Glomerular endothelial cell (primary cell): ENCODE data around the gene CREBBP. TPM values are rescaled to one million over a fixed set of nuclear protein-coding genes. Genes with fewer than 3 reads are reported as not detected.

ENCODE experiments used
- DNase-seq: peaks from one replicate; pipeline ENCODE4 v3.0.0-alpha.2; 2011; ENCODE audit warnings: low read depth, low spot score; ENCODE audit errors: extremely low read depth
- total RNA-seq: library from RNA; depleted of rRNA; stranded (reverse); fragments of >200 nt; gene quantifications from 2 replicates; pipeline ENCODE4 v1.2.3, GENCODE V29; 2015

CREBBP gene
- total RNA-seq, 1 donor from 2014 or later, result 59.6 TPM

DNA sequence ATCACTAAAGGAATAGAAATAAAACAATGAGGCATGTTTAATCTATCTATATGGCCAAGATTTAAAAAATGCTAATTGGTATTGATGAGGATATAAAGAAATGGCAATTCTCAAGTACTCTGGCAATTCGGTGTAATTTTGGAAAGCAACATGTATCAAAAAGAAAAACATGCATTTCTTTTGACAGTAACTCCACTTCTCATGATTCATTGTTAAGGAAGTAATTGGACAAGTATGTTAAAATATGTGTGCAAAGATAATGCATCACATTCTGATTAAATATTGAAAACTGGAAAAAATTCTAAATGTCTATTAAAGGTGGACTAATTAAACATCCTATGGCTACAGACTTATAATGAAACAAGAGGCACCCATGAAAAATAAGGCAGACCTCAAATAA lies 81.2 kb downstream of the CREBBP start:
- DNase-seq, result no peak

DNA sequence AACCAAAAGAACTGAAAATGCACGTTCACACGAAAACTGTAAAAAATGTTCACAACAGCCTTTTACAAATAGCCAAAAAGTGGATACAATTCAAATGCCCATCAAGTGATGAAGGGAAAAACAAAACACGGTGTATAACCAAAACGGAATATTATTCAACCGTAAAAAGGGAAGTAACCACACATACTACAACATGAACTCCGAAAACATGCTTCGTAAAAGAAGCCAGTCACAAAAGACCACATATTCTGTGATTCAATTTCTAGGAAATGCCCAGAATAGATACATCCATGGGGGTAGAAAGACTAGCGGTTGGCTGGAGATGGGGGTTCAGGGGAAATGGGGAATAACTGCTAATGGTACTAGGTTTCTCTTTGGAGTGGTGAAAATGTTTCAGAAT lies 81.7 kb downstream of the CREBBP start:
- DNase-seq, result no peak

DNA sequence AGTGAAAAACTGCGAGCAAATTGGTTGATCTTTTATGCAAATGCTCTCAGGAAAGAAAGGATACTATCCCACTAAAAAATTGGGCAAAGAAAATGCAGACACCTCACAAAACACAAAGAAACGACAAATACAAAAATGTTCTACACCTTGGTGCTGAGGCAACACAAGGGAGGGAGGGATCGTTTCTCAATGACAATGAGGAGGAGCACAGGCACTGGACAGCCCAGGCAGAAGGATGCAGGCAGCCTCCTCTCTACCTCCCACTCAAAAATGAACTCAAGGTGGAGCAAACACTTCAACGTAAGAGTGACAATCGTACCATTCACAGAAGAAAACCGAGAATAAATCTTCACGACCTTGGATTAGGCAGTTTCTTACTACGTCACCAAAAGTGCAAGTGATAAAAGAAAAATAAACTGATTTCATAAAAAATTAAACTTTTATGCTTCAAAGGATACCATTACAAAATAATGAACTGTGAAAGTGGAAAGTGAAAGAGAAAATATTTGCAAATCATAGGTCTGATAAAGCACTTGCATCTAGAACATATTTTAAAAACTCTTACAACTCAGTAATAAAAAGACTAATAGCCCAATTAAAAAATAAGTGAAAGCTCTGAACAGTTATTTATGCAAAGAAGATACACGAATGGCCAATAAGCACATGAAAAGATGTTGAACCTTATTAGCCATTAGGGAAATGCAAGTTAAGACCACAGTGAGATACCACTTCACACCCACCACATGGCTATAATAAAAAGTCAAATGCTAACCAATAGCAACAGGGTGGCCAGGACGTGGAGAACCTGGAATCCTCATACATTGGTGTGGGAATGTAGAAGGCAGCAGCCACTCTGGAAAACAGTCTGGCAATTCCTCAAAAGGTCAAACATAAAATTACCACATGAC lies 82.4 kb downstream of the CREBBP start:
- no peak for DNase-seq

DNA sequence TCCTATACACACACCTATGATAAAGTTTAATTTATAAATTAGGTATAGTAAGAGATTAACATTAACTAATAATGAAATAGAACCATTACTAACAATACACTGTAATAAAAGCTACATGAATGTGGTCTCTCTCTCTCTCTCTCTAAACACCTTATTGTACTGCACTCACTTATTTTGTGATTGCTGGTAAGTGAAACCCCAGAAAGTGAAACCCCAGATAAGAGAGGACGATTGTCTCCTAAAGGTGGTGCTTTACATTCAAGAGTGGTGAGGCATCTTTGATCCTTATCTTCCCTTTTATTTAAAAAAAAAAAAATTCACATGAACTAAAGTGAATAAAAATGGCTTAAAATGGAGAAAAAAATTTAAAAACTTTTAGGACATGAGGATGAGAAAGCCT lies 83.0 kb downstream of the CREBBP start:
- DNase-seq, result no peak

DNA sequence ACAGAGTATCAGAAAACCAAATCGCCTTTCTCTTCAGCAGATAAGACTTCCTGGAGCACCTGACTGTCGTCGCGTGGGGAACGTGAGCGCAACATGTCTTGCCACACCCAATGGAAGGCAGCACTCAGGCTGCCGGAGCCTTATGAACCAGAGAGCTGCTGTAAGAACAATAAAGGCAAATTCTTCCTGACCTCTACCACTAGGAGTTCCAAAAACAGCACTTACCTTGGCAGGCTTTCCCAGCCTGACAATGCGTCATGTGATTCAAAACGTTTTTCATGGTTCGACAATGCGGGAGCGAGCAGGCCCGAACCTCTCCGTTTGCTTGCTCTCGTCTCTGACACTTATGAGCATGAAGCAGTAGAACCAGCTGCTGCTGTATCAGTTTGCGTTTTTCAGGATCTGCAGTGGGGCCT lies 87.3 kb downstream of the CREBBP start:
- no peak for DNase-seq

DNA sequence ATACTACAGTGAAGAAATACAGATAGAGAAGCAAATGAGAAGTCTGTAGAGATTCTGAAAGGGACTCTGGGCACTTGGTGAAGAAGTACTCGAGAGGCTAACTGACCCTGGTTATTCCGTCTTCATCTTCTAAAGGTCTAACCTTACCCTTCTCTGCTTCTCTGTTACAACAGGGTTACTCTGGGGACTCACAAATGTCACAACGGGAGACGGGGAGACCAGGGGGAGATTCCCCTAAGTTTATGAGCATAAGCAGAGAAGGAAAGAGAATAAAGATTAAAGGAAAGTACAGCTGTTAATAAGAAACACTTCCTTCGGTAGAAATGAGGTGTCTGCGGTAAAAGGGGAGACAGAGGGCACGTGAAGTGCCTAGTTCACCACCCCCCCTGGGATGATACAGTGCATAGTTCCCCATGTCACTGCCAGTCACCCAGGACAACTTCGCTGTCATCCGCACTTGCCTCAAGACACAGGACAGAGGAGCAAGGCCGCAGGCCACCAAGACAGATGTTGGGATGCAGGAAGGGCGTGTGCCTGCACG lies 88.0 kb downstream of the CREBBP start:
- DNase-seq, result no peak

DNA sequence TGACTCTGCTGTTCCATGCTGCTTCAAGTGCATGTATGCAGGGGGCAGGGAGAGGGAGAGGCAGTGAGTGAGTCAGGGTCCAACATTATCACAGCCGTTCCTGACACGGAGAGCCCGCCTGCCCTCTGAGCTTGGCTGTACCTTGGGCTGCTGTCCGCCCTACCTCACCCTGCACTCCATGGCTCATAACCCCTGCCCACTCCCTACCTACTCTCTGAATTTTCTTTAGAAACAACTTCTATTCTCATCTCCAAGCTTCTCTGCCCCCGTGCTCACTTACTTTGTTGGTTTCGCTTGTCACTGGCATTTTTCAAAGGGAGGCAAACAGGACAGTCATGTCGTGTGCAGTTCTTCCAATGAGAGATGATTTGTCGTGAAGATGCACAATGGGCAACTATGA lies 88.8 kb downstream of the CREBBP start:
- DNase-seq, result no peak

DNA sequence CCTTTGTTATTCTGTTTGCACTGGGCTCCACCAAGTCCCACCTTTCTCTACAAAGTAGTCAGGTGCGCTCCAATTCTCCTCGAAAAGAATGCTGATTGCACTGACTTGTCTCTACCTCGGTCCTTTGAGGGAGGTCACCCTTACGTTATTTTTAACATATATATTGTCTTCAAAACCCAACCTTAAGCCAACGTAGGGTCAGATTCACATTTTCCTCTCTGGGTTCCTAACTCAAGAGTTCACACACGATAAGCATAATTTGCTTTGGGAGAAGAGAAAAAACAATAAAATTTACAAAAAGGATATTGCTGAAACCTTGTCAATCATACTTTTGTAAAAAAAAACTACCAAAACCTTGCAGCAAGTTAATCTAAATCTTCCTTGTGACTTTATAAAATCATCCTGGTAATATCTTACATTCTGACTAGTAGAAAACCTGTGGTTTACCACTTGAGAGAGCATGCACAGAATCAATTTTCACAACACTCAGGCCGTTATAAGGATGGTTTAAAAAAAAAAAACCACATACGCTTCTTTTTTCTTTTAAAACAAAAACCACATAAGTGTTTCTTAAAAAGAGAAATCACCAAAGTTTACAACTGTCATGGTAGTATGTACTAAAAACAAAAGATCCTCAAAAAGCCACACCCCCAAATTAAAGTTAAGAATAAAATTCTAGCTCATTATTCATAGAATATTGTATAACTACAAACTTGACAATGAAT lies 91.0 kb downstream of the CREBBP start:
- DNase-seq, result no peak

DNA sequence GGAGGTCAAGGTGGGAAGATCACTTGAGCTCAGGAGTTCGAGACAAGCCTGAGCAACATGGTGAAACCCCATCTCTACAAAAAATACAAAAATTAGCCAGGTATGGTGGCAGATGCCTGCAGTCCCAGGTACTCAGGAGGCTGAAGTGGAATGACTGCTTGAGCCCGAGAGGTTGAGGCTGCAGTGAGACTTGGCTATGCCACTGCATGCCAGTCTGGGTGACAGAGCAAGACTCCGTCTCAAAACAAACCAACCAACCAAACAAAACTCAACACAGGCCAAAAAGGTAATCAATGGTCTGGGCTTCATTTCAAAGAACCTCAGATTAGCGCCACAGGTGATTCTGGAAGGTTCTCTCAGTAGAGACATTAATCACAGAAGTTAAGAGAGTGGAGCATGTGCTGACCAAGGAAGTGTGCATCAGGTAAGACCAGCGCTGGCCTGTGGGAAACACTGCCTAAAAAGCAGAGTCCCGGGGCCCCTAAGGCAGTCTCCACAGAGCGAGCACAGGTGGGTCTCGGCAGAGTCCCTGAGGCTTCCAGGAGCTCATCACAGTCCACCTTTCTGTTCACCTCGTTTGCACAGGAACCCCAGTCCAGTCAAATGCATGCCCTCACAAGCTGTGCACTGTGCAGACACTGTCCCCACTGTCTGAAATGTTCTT lies 91.7 kb downstream of the CREBBP start:
- DNase-seq, result no peak

DNA sequence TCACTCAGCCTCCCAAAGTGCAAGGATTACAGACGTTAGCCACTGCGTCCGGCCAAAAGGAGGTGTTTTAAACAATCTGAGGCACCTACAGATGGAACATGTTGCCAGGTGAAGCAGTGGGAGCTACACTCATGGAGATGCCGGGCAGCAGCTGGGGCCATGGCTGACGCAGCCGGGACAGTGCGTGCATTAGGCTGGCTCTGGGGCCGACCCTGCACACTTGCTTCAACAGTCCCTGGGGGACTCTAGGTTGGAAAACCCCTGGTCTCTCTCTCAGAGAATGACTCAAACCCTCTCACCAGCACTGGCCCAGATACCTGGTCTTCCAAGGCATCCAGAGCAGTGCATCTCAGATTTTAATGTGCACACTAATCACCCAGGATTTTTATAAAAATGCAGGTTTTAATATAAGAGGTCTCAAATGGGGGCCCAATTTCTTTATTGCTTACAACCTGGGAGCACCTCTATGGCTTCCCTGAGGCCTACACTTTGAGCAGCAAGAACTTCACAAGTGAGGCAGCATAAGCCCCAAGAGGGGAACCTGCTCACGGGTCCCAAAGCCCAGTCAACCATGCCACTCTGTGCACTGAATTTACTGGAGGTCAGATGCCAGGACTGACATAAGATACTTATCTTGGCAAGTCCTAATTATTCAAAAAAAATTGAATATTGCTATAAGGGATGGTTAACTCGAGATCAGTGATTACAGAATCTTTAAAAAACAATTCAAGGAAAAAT lies 92.4 kb downstream of the CREBBP start:
- DNase-seq, result no peak

DNA sequence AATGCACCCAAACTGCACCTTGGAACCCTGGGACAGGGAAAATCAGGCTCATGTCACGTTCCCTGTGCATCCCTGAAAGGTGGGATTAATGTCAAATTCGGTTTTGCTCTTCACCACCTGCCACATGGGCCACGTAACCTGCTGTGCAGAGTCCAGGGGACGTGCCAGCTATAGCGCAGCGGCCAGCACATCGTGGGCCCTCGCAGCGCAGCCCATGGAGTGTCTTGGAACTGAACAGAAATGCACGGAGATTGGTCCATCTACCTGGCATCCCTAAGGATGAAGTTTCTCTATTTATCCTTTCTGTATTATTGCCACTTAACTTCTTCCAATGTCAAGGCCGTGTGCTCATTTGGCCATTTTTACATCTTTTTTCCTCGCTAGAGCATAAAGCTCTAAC lies 95.1 kb downstream of the CREBBP start:
- DNase-seq, result no peak

DNA sequence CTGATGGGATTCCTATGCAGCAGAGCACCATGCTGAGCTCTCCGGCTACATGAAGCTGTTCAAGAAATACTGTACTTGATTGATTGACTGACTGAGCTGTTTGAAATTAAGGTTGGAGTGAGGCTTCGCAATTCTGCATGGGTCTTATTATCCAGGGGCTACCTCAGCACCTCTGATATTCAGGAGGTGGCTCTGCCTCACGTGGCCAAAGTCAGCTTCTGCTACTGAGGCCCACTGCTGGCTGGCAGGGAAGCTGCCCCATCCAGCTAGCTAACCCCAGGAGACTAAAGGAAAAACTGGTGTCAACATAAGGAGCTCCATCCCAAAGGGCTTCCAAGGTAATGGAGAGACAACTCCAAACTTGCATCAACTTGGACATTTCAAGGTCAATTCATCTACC lies 97.0 kb downstream of the CREBBP start:
- DNase-seq, result no peak

DNA sequence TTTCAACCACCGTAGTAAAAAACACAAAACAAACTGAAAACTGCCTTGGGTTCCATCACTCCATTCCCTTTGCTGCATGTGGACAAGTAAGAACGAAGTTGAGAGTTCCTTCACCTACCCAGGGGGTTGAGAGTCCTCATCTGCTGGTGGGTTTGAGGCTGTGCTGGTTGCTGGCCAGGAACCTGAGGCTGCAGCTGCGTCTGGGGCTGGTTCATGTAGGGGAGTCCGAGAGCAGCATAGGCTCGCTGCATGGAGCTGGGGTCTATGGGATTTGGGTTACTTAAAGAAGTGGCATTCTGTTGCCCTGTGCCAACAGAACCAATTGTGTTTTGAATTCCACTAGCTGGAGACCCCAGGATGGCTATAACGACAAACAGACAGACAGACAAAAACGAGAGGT lies 97.9 kb downstream of the CREBBP start:
- no peak for DNase-seq

DNA sequence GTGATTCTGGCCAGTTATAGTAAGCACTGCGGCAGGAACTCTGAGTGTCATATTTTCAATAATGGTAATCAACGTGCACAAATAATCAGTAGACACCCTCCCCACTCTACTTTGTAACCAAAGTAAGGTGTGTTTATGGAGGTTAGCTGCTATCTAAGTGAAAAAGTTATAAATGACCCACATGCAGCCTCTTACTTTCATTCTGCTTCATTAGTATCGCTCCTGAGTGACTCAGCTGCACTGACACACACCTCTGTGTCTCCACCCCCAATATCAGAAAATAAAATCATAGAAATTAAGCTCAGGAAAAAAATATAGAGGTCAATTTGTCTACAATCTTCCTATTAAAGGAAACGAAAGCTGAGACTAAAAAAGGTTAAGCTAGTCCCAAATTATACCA lies 99.1 kb downstream of the CREBBP start:
- DNase-seq, result no peak

DNA sequence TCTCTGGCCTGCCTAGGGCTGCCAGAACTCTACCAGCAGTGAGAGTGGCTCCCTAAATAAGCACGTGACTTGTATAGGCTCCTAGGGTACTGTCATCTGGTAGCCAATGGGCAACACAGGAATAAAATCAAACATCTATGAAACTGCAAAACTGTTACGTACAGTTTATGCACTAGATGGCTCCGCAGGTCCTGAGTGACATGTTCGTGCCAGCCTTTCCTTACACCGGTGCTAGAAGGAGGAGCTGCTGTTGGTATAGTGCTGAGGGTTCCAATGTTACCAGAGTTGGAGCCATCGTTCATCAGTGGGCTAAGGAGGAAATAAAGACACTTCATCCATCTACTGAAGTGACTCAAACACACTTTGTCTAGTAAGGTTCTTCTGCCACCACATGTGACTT lies 99.9 kb downstream of the CREBBP start:
- DNase-seq, result no peak

DNA sequence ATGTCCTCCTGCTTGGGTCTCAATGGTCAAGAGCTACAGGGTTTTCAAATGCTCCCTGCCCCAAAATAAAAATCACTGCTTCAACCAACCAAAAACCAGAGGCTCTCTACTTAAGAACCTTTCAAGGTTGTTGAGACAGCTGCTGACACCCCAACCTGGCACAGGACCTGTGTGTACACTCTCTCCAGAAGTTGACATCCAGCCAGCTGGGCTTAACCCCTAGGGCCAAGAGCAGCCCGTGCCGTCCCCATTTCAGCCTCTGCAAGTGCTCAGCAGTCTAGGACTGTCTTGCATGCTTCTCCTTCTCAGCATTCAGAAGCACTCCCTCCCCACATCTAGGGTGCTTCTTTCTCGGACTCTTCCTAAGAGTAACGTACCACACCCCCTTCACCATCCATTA lies 104.2 kb downstream of the CREBBP start:
- no peak for DNase-seq

DNA sequence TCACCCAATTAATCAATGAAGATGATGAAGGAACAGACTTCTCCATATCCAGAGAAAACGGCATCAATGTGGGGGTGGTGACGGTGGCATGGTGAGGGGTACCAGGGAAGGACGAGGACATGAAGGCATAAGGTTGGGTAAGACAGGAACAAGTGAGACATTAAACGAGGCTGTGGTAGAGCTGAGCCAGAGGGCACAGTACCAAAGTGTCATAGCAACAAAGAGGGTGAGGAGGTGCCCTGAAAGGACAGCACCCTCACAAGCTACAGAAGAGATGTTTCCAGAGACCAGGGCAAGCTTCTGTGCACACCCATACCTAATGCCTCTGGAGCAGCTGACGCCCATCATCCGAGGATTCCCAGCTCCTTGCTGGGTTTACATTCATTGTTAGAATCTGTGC lies 105.7 kb downstream of the CREBBP start:
- no peak for DNase-seq

DNA sequence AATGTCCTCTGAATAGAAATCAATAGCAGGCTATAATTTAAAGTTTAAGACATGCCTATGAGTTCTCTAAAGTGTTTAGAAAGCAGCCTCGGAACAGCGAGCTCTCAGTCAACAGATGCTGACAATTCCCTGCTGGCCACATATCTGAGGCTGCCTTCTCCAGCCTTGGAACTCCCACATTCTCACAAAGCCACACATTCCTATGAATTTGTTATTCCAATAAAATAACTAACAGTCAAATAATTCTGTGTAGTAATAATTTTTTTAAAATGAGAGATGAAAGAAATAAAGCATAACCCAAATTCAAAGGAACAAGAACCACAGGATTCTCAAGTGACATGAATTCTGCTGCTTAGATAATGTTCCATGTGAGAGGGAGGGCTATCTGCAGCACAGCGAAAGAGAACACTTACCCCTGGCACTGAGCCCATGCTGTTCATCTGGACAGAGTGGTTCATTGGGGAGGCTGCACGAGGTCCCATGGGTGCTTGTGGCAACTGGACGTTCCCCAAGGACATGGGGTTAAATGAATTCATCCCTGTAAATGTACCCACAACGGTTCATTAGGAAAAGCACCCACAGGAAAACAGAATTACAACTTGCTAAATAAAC lies 106.3 kb downstream of the CREBBP start:
- no peak for DNase-seq

DNA sequence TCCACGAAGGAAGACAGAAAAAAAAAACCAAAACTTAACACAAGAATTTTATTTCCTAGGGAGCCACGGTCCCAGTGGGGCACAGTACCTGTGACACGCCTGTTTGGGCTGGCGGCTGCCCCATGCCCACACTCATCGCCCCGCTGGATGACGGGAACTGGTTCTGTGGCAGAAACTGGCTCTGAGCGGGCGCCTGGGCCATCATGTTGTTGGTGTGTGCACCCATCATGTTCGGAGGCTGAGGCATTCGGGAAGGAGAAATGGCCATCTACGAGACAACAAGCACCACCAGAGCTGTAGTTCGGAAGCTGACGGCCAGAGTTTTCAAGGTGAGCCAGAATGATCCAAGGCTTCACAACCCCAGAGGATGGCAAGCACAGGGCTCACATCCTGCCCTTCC lies 106.8 kb downstream of the CREBBP start:
- DNase-seq, result no peak

DNA sequence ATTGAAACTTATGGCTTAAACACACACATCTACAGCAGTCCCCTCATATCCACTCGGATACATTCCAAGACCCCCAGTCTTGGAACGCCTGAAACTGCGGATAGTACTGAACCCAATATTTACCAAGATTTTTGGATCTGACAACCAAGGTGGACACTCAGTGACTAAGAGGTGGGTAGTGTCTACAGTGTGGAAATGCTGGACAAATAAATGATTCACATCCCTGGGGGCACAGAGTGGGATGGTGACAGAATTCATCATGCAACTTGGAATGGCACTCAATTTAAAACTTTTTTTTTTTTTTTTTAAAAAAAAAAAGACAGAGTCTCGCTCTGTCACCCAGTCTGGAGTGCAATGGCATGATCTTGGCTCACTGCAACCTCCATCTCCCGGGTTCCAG lies 109.0 kb downstream of the CREBBP start:
- DNase-seq, result no peak
